Amygdala (tissue), 56 donors: ENCODE measurements around the gene IRX3.

Source experiments
- DNase-seq, 56 donors: peaks; one replicate each; lab custom pipeline; 2025; lab: John Stamatoyannopoulos, UW

The IRX3 gene

GRCh38 chr16:54291656-54292487 lies 5.3 kb upstream of the IRX3 start:
- no peak for DNase-seq

GRCh38 chr16:54290833-54291655 lies 4.5 kb upstream of the IRX3 start:
- no peak for DNase-seq

- no peak for DNase-seq
Measured at GRCh38 chr16:54289945-54290832, 3.6 kb upstream of the IRX3 start.

- no peak for DNase-seq
Measured at GRCh38 chr16:54289242-54289944, 2.8 kb upstream of the IRX3 start.

GRCh38 chr16:54288835-54289241 lies 2.3 kb upstream of the IRX3 start:
- no peak for DNase-seq

GRCh38 chr16:54288030-54288834 lies 1.6 kb upstream of the IRX3 start:
- no peak for DNase-seq

- no peak for DNase-seq
Measured at GRCh38 chr16:54287131-54288029, 793 bp upstream of the IRX3 start.

GRCh38 chr16:54286090-54286365 lies 559 bp downstream of the IRX3 start:
- peak in 4 of 56 donors; percentile 5 to 45 (median 14) for DNase-seq

GRCh38 chr16:54285414-54286089 lies 1.0 kb downstream of the IRX3 start:
- DNase-seq: no peak

GRCh38 chr16:54284931-54285413 lies 1.6 kb downstream of the IRX3 start:
- no peak for DNase-seq

- no peak for DNase-seq
Measured at GRCh38 chr16:54284319-54284930, 2.2 kb downstream of the IRX3 start.

GRCh38 chr16:54283725-54284318 lies 2.8 kb downstream of the IRX3 start:
- no peak for DNase-seq

GRCh38 chr16:54282928-54283724 lies 3.5 kb downstream of the IRX3 start:
- no peak for DNase-seq

GRCh38 chr16:54282202-54282927 lies 4.2 kb downstream of the IRX3 start:
- DNase-seq: peak in 10 of 56 donors; percentile 1 to 45 (median 12)

- no peak for DNase-seq
Measured at GRCh38 chr16:54281535-54282201, 4.9 kb downstream of the IRX3 start.
